ENCODE measurements around the gene HMGB2. TPM values are rescaled to one million over a fixed set of nuclear protein-coding genes. Genes with fewer than 3 reads are reported as not detected.
A peak's percentile ranks its signal among the peaks of the same experiment; 100 is the strongest.

HMGB2 gene
- polyA plus RNA-seq, 4 donors = 263 to 393 (median 349) TPM

- DNase-seq (ENCODE audit: low read depth in 4 of 4, low spot score in 3 of 4) = no peak
Observed at GRCh38 chr4:173337463-173337862, 3.3 kb upstream of the HMGB2 start.

GRCh38 chr4:173334891-173335752 is 964 bp upstream of the HMGB2 start:
- DNase-seq (ENCODE audit: low read depth in 4 of 4, low spot score in 3 of 4) = peak; percentile 68 to 82 (median 74)

- DNase-seq (ENCODE audit: low read depth in 4 of 4, low spot score in 3 of 4) = peak in 2 of 4 donors; percentile 24 to 29
Observed at GRCh38 chr4:173333658-173334084, 487 bp downstream of the HMGB2 start.

- no peak for DNase-seq (ENCODE audit: low read depth in 4 of 4, low spot score in 3 of 4)
Observed at GRCh38 chr4:173332963-173333657, 1.0 kb downstream of the HMGB2 start.

- DNase-seq (ENCODE audit: low read depth in 4 of 4, low spot score in 3 of 4) = no peak
Observed at GRCh38 chr4:173332021-173332487, 2.1 kb downstream of the HMGB2 start.

GRCh38 chr4:173330590-173330989 is 3.6 kb downstream of the HMGB2 start:
- no peak for DNase-seq (ENCODE audit: low read depth in 4 of 4, low spot score in 3 of 4)

GRCh38 chr4:173328236-173328901 is 5.8 kb downstream of the HMGB2 start:
- DNase-seq (ENCODE audit: low read depth in 4 of 4, low spot score in 3 of 4) = no peak

- no peak for DNase-seq (ENCODE audit: low read depth in 4 of 4, low spot score in 3 of 4)
Observed at GRCh38 chr4:173325007-173325736, 9.0 kb downstream of the HMGB2 start.

- DNase-seq (ENCODE audit: low read depth in 4 of 4, low spot score in 3 of 4) = no peak
Observed at GRCh38 chr4:173319696-173320095, 14.5 kb downstream of the HMGB2 start.

GRCh38 chr4:173318648-173319211 is 15.4 kb downstream of the HMGB2 start:
- DNase-seq (ENCODE audit: low read depth in 4 of 4, low spot score in 3 of 4) = no peak

- DNase-seq (ENCODE audit: low read depth in 4 of 4, low spot score in 3 of 4) = no peak
Observed at GRCh38 chr4:173318240-173318639, 15.9 kb downstream of the HMGB2 start.

- no peak for DNase-seq (ENCODE audit: low read depth in 4 of 4, low spot score in 3 of 4)
Observed at GRCh38 chr4:173317004-173317403, 17.2 kb downstream of the HMGB2 start.

- DNase-seq (ENCODE audit: low read depth in 4 of 4, low spot score in 3 of 4) = no peak
Observed at GRCh38 chr4:173316060-173316459, 18.1 kb downstream of the HMGB2 start.

- no peak for DNase-seq (ENCODE audit: low read depth in 4 of 4, low spot score in 3 of 4)
Observed at GRCh38 chr4:173314715-173315114, 19.4 kb downstream of the HMGB2 start.

GRCh38 chr4:173311368-173311767 is 22.8 kb downstream of the HMGB2 start:
- DNase-seq (ENCODE audit: low read depth in 4 of 4, low spot score in 3 of 4) = no peak

- DNase-seq (ENCODE audit: low read depth in 4 of 4, low spot score in 3 of 4) = no peak
Observed at GRCh38 chr4:173307778-173308177, 26.4 kb downstream of the HMGB2 start.

- DNase-seq (ENCODE audit: low read depth in 4 of 4, low spot score in 3 of 4) = peak in 1 of 4 donors; percentile 23
Observed at GRCh38 chr4:173301518-173302201, 32.5 kb downstream of the HMGB2 start.

GRCh38 chr4:173294444-173294843 is 39.7 kb downstream of the HMGB2 start:
- DNase-seq (ENCODE audit: low read depth in 4 of 4, low spot score in 3 of 4) = no peak

GRCh38 chr4:173293663-173294062 is 40.5 kb downstream of the HMGB2 start:
- DNase-seq (ENCODE audit: low read depth in 4 of 4, low spot score in 3 of 4) = no peak

GRCh38 chr4:173291899-173292298 is 42.3 kb downstream of the HMGB2 start:
- no peak for DNase-seq (ENCODE audit: low read depth in 4 of 4, low spot score in 3 of 4)
